Esophagus squamous epithelium (tissue), 4 donors: ENCODE measurements around the gene ESRRA.

Experiments used
- POLR2A ChIP-seq, 4 donors: fragments of 450-650 bp; IDR thresholded peaks; one replicate each; pipeline ENCODE4 v1.6.1; 2017; ENCODE audit warnings: antibody characterized with exemption in 4 of 4, mild to moderate bottlenecking in 4 of 4, moderate library complexity in 3 of 4
- TF ChIP-seq, protein P1 (sequence below), 6 experiments: fragments of 450-650 bp in 4 of 6; fragments of 200-600 bp in 2 of 6; sonication (generic) in 2 of 6; IDR thresholded peaks; one replicate each; pipeline ENCODE4 v1.5.1; 2016 to 2019; ENCODE audit warnings: antibody characterized with exemption in 6 of 6, mild to moderate bottlenecking in 4 of 6, moderate library complexity in 4 of 6

DNA sequence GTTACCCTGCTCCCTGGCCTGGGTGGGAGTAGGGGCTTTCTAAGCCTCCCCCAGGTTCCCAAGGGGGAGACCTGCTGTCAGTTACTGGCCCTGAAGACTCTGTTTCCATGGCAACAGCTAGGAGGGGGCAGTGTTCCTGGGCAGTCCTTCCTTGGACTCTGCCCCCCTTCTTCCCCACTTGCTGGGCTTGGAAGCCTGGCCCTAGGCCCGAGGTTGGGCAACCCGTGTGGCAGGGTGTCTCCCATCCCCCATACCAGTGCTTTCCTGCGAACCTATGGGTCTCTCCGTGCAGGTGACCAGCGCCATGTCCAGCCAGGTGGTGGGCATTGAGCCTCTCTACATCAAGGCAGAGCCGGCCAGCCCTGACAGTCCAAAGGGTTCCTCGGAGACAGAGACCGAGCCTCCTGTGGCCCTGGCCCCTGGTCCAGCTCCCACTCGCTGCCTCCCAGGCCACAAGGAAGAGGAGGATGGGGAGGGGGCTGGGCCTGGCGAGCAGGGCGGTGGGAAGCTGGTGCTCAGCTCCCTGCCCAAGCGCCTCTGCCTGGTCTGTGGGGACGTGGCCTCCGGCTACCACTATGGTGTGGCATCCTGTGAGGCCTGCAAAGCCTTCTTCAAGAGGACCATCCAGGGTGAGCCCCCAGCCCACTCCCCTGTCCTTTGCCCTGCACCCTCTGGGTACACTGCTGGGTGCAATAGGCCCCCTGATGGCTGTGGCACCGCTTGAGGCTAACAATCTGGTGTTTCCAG, 1.7 kb downstream of the ESRRA start:
- TF ChIP-seq, protein P1, sequence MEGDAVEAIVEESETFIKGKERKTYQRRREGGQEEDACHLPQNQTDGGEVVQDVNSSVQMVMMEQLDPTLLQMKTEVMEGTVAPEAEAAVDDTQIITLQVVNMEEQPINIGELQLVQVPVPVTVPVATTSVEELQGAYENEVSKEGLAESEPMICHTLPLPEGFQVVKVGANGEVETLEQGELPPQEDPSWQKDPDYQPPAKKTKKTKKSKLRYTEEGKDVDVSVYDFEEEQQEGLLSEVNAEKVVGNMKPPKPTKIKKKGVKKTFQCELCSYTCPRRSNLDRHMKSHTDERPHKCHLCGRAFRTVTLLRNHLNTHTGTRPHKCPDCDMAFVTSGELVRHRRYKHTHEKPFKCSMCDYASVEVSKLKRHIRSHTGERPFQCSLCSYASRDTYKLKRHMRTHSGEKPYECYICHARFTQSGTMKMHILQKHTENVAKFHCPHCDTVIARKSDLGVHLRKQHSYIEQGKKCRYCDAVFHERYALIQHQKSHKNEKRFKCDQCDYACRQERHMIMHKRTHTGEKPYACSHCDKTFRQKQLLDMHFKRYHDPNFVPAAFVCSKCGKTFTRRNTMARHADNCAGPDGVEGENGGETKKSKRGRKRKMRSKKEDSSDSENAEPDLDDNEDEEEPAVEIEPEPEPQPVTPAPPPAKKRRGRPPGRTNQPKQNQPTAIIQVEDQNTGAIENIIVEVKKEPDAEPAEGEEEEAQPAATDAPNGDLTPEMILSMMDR (IDR thresholded peaks at IDR 0.05): no peak
- TF ChIP-seq POLR2A (IDR thresholded peaks at IDR 0.05): no peak
